Posterior vena cava (tissue), 2 donors: ENCODE results near the gene ARHGEF10L. TPM values are rescaled to one million over a fixed set of nuclear protein-coding genes. Genes with fewer than 3 reads are reported as not detected.
"Not testable (repeated sequence)": the region's sequence is repeated elsewhere in the genome, so short reads cannot be mapped to it uniquely, and the experiment has no call there.

Source experiments
- DNase-seq: peaks from one replicate; pipeline ENCODE4 v3.0.0-alpha.2; 2020; ENCODE audit warnings: low spot score
- intact Hi-C, 2 donors: fragments of 100-400 bp; cut with DNase I; formaldehyde crosslinking; loops; one replicate each; pipeline versions ENCODE4 v1.14.1 to v1.14.2; 2022 to 2023
- total RNA-seq, 2 donors: library from RNA; stranded (reverse); fragmentation: NEBNext Ultra II Directional; extraction: Animal tissue kit (Norgen Biotek cat#: 25700); gene quantifications; one replicate each; pipeline ENCODE4 v1.2.1, GENCODE V29; 2021
- donor health status: DM: yes; HTN: yes; CAD: no.
- donor health status: DM: yes; HTN: yes; CAD: no.

ARHGEF10L gene
- total RNA-seq, 2 donors from 2014 or later, result 103 to 111 TPM

- DNase-seq, result no peak
- intact Hi-C loops, result no loop called here
Measured at GRCh38 chr1:17731460-17731859, 192.0 kb downstream of the ARHGEF10L start.

- no peak for DNase-seq
- intact Hi-C loops, result no loop called here
Measured at GRCh38 chr1:17732475-17732874, 193.0 kb downstream of the ARHGEF10L start.

- intact Hi-C loops, result no loop called here
- no peak for DNase-seq
Measured at GRCh38 chr1:17733661-17734060, 194.2 kb downstream of the ARHGEF10L start.

- no peak for DNase-seq
- intact Hi-C loops, result no loop called here
Measured at GRCh38 chr1:17734609-17735008, 195.1 kb downstream of the ARHGEF10L start.

- intact Hi-C loops, result no loop called here
- no peak for DNase-seq
Measured at GRCh38 chr1:17735348-17735747, 195.8 kb downstream of the ARHGEF10L start.

- no peak for DNase-seq
- intact Hi-C loops, result no loop called here
Measured at GRCh38 chr1:17735793-17736192, 196.3 kb downstream of the ARHGEF10L start.

GRCh38 chr1:17736625-17737024 is 197.1 kb downstream of the ARHGEF10L start:
- DNase-seq, result no peak
- intact Hi-C loops, result no loop called here

GRCh38 chr1:17739050-17739449 is 199.6 kb downstream of the ARHGEF10L start:
- intact Hi-C loops, result no loop called here
- DNase-seq, result no peak

- no peak for DNase-seq
- intact Hi-C loops, result no loop called here
Measured at GRCh38 chr1:17741052-17741451, 201.6 kb downstream of the ARHGEF10L start.

- DNase-seq, result no peak
- intact Hi-C loops, result no loop called here
Measured at GRCh38 chr1:17742583-17742982, 203.1 kb downstream of the ARHGEF10L start.

GRCh38 chr1:17743008-17743647 is 203.6 kb downstream of the ARHGEF10L start:
- intact Hi-C loops, result no loop called here
- no peak for DNase-seq

GRCh38 chr1:17743925-17744324 is 204.4 kb downstream of the ARHGEF10L start:
- intact Hi-C loops, result no loop called here
- DNase-seq, result no peak

- intact Hi-C loops, result no loop called here
- DNase-seq, result no peak
Measured at GRCh38 chr1:17744666-17745478, 205.4 kb downstream of the ARHGEF10L start.

- no peak for DNase-seq
- intact Hi-C loops, result no loop called here
Measured at GRCh38 chr1:17745479-17745955, 206.0 kb downstream of the ARHGEF10L start.

- DNase-seq, intact Hi-C loops: not testable (repeated sequence)
Measured at GRCh38 chr1:17746281-17746680, 206.8 kb downstream of the ARHGEF10L start.

GRCh38 chr1:17746920-17747319 is 207.4 kb downstream of the ARHGEF10L start:
- intact Hi-C loops, result no loop called here

More at GRCh38 chr1:17746920-17747319, 207.4 kb downstream of the ARHGEF10L start:
- DNase-seq, result no peak

Other genes with a start within 250 kb of the ARHGEF10L start
- 1 to 10 TPM in 1 of 2 donors, under 1 TPM in 1; 0.48 to 6.3 TPM for gene PADI4, start 231.5 kb upstream of the ARHGEF10L start, total RNA-seq
- gene PADI6, start 167.5 kb upstream of the ARHGEF10L start, total RNA-seq, result not detected
- 10 to 100 TPM; 17.3 to 22.2 TPM for gene RCC2, start 100.0 kb upstream of the ARHGEF10L start, total RNA-seq
- gene ACTL8, start 215.6 kb downstream of the ARHGEF10L start, total RNA-seq, result not detected